ENCODE results near the gene BCL10. TPM values are rescaled to one million over a fixed set of nuclear protein-coding genes. Genes with fewer than 3 reads are reported as not detected.

BCL10 gene
- total RNA-seq, 1 experiment from 2014 or later: 33.8 TPM

- peak within 1 kb of the TSS; percentile 10 for H2AFZ ChIP-seq (ENCODE audit: low read depth, low read length, poor library complexity, severe bottlenecking)
- H3K4me1 ChIP-seq (ENCODE audit: control insufficient read depth in 1 of 2, insufficient read depth in 2 of 2, low read length in 2 of 2): peaks cover 8 to 20% of the 10 kb centered on the region in 2 experiments; a peak in 3 of 4 replicates
- H3K4me2 ChIP-seq (ENCODE audit: low read length): peak within 1 kb of the TSS; percentile 84
- ChIA-PET CTCF (interaction anchor here (0.6 to 7.2 kb wide), 15 partner anchors 9 to 318 kb away, joined by 3 to 265 read pairs (median 6); partner anchors contain the start of gene BCL10), POLR2A (interaction anchor here (1.0 kb wide), 2 partner anchors 17 to 315 kb away, joined by 3 to 4 read pairs; partner anchors contain the start of gene BCL10), RAD21 (ENCODE audit: low non-redundant PET in 1 of 2, low total read pairs in 2 of 2, uncharacterized antibody in 2 of 2, unreplicated experiment in 2 of 2) (interaction anchor here (1.7 to 2.0 kb wide), 2 partner anchors 17 to 314 kb away, joined by 6 to 8 read pairs (median 6); partner anchors contain the start of gene BCL10 (in 1 of the 2))
- H3K27ac ChIP-seq (ENCODE audit: low read depth, low read length): peak within 1 kb of the TSS; percentile 43
- H3K27me3 ChIP-seq (ENCODE audit: insufficient read depth, low read length): no peaks in the 10 kb centered on the region
- BruUV-seq (replicated peaks): TSS peak; percentile 41
- peak; percentile 96 for ATAC-seq
- H3K9me2 ChIP-seq (ENCODE audit: insufficient read depth): no peaks in the 10 kb centered on the region
- H3K9me3 ChIP-seq (ENCODE audit: control insufficient read depth in 1 of 2, insufficient read depth in 1 of 2, low read depth in 1 of 2, low read length in 2 of 2): peaks cover 0 to 6% of the 10 kb centered on the region in 2 experiments; a peak in 1 of 4 replicates
- peak; percentile 84 for DNase-seq (ENCODE audit: low read depth, low spot score)
- peaks cover 49% of the 10 kb centered on the region for H3K79me2 ChIP-seq (ENCODE audit: insufficient read depth, low read length)
- peak within 1 kb of the TSS; percentile 83 to 84 for H3K4me3 ChIP-seq (replicated peaks in 1 of 2; ENCODE audit: low read depth in 1 of 2, low read length in 2 of 2)
- 0 out of 2 replicates have a peak, but pooled peaks have one; percentile 19 for TF ChIP-seq EGR1 (IDR thresholded peaks at IDR 0.05; ENCODE audit: low read depth)
- no peak for TF ChIP-seq CEBPB (IDR thresholded peaks at IDR 0.05; ENCODE audit: low read depth)
- peak; percentile 79 for TF ChIP-seq ELF1 (IDR thresholded peaks at IDR 0.05; ENCODE audit: borderline replicate concordance, low read depth)
- TF ChIP-seq MAX (IDR thresholded peaks at IDR 0.05): peak; percentile 81
- TF ChIP-seq POLR2AphosphoS5 (IDR thresholded peaks at IDR 0.05; ENCODE audit: low read depth, low read length): peak; percentile 94
- peak; percentile 75 for TF ChIP-seq SP1 (IDR thresholded peaks at IDR 0.05; ENCODE audit: low read depth)
- peak; percentile 67; the same call in 1 of the 2 replicates for TF ChIP-seq CBX3 (IDR thresholded peaks at IDR 0.05; ENCODE audit: low read depth)
- TF ChIP-seq ZFX (IDR thresholded peaks at IDR 0.05): no peak
- peak; percentile 76 for TF ChIP-seq RAD21 (IDR thresholded peaks at IDR 0.05; ENCODE audit: low read depth)
- TF ChIP-seq POLR2A (IDR thresholded peaks at IDR 0.05; ENCODE audit: borderline replicate concordance, extremely low read depth, insufficient read depth, insufficient read length): peak; percentile 63
- TF ChIP-seq SIN3A (IDR thresholded peaks at IDR 0.05; ENCODE audit: low read depth): peak; percentile 80; the same call in 1 of the 2 replicates
- peak; percentile 90 for TF ChIP-seq YY1 (IDR thresholded peaks at IDR 0.05; ENCODE audit: extremely low read depth, insufficient replicate concordance, low read depth, low read length)
- no peak; the same call in 1 of the 2 replicates for TF ChIP-seq JUND (IDR thresholded peaks at IDR 0.05)
- TF ChIP-seq CTCF (IDR thresholded peaks at IDR 0.05 in 2 of 3, conservative IDR thresholded peaks at IDR 0.05 in 1 of 3; ENCODE audit: borderline replicate concordance in 1 of 3, insufficient read depth in 1 of 3, low read depth in 2 of 3, low read length in 2 of 3): peak; percentile 83 to 93 (median 93)
- TF ChIP-seq EZH2phosphoT487 (IDR thresholded peaks at IDR 0.05; ENCODE audit: borderline replicate concordance): no peak
- no peak for TF ChIP-seq FOSL1 (IDR thresholded peaks at IDR 0.05; ENCODE audit: low read depth)
- peak within 1 kb of the TSS; percentile 80 for H3K9ac ChIP-seq (ENCODE audit: low read length)
- intact Hi-C loops (cut with micrococcal nuclease): loop anchor here (1.0 kb wide), 2 partner anchors 150 to 314 kb away; no protein-coding TSS in a partner anchor
- H4K20me1 ChIP-seq (ENCODE audit: insufficient read depth): peaks cover 8% of the 10 kb centered on the region; the same call in 1 of the 2 replicates
- H3K36me3 ChIP-seq (ENCODE audit: control insufficient read depth in 1 of 2, insufficient read depth in 2 of 2, low read length in 2 of 2): peaks cover 21% of the 10 kb centered on the region in 2 experiments; a peak in 3 of 4 replicates
Observed at GRCh38 chr1:85259118-85259911, 17.1 kb downstream of the BCL10 start, which contains the start of gene C1orf52. Gene C1orf52, minus strand, starts transcription at chr1:85259662. Its CDS starts 29 bp downstream, at chr1:85259633.

Measured in HCT116 (cell line).